Mucosa of stomach (tissue), 1 donor: ENCODE results near the gene BAHCC1.
A peak's percentile ranks its signal among the peaks of the same experiment; 100 is the strongest.
"Not testable (repeated sequence)": the region's sequence is repeated elsewhere in the genome, so short reads cannot be mapped to it uniquely, and the experiment has no call there.

Experiments
- H3K27me3 ChIP-seq: one replicate; pipeline ENCODE4 v1.7.0; 2013; ENCODE audit warnings: mild to moderate bottlenecking, low read length; ENCODE audit not compliant: control insufficient read depth, insufficient read depth
- H3K36me3 ChIP-seq: one replicate; pipeline ENCODE4 v1.7.0; 2013; ENCODE audit warnings: low read length; ENCODE audit not compliant: control insufficient read depth, insufficient read depth
- H3K4me1 ChIP-seq: one replicate; pipeline ENCODE4 v1.7.0; 2013; ENCODE audit warnings: mild to moderate bottlenecking, low read length; ENCODE audit not compliant: control insufficient read depth, insufficient read depth
- H3K4me3 ChIP-seq: one replicate; pipeline ENCODE4 v1.7.0; 2013; ENCODE audit warnings: low read length
- H3K9ac ChIP-seq: one replicate; pipeline ENCODE4 v1.7.0; 2013; ENCODE audit warnings: mild to moderate bottlenecking, low read length, moderate library complexity
- H3K9me3 ChIP-seq: one replicate; pipeline ENCODE4 v1.7.0; 2013; ENCODE audit warnings: mild to moderate bottlenecking, low read length, moderate library complexity; ENCODE audit not compliant: control insufficient read depth
- donor health status: Pancreatic carcinoma.

The BAHCC1 gene

DNA sequence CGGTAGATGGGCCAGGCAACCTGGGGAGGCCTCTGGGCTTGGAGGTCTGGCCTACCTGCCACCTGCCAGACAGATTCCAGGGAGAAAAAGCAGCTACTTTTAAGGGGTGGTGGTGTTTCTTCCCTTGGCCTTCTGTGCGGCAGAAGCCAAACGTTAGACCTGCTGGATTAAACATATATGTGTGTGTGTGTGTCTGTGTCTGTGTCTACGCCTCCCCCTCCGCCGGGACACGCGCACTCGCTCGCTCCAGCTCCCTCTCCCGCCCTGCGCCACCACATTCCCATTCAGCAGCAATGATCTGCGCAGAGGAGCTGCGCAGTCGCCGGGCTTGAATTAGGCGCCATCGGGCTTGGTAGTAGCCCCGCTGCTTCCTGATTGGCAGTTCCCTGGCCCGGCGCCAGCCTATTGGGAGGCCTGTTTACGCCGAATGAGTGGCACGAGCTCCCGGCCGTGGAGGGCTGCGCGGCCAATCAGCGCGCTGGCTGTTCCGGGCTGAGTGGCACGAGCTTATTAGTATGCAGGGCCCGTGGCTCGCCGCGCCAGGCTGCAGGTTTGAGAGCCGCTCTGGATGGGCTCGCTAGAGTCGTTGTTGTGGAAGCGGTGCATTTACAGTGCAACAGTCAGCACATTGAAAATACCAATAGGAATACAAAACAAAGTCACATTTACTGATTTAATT lies at the start of gene BAHCC1:
Gene BAHCC1, plus strand, starts transcription at position 537 of the 679 bp plus-strand sequence. CDS start 4,283 bp downstream, outside the sequence.
- Histone ChIP-seq H3K9ac (peak within 1 kb of the TSS; percentile 93), H3K4me3 (peak within 1 kb of the TSS; percentile 74), H3K36me3 (no peaks in the 10 kb centered on the region), H3K9me3 (no peaks in the 10 kb centered on the region), H3K4me1 (peaks cover 43% of the 10 kb centered on the region), H3K27me3 (no peaks in the 10 kb centered on the region)

DNA sequence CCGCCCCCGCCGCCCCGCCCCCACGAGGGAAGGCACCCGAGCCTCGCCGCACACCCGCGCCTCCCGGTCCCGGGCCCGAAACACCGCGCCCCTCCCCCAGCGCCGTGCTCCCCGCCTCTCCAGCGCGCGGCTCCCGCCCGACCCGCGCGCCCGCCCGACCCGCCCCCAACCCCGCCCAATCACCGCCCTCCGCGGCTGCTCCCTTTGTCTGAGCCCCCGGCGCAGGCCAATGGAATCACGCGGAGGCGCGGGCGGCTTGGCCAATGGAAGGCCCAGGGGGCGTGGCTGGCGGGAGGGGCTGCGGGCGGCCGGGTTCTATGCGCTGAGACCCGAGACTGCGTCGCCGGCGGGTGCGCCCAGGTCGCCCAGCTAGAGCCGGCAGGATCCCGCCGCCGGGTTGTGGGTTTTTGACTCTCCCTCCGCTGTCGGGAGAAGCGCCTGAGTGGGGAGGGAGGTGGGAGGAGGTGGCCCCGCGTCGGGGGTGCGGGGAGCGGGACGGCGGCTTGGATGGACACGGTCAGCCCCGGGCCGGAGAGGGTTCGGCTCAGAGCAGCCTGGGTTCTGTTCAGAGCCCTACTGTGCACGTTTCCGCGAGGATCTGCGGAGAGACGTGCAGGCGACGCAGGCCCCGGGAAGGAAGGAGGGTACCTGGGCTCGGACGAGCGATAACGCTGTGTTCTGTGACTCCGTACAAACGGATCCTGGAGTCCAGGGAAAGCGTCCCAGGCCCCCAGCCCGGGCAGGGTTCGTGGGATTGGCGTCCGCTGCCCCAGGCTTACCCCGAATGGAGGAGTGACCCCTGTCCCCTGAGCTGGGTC lies 49.0 kb upstream of the BAHCC1 start:
- Histone ChIP-seq H3K9ac (peak overlapping the region; percentile 77), H3K27me3 (peaks cover 15% of the 10 kb centered on the region), H3K9me3 (no peaks in the 10 kb centered on the region), H3K4me1 (peaks cover 27% of the 10 kb centered on the region), H3K4me3 (peak overlapping the region; percentile 41), H3K36me3 (no peaks in the 10 kb centered on the region)

DNA sequence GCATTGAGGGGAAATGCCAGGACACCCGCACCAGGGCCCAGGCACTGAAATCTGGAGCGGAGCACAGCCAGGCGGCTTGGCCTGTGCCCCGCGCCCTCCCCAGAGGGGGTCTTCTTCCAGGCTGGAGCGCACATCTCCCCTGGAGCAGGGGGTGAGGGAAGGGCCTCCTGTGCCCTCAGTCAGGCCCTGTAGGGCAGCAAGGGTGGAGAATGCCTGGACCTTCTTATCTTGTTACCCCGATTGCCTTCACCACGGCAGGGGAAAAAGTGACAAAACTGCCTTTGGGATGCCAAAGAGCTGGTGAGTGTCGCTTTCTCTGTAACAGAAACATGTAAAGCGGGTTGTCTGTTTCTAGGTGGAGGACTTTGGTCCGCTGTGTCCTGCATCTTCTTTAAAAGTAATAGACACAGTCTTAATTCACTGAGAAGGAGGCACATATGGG lies 48.3 kb upstream of the BAHCC1 start:
- H3K4me3 ChIP-seq, result peak overlapping the region; percentile 41
- peak overlapping the region; percentile 77 for H3K9ac ChIP-seq
- H3K36me3 ChIP-seq, result no peaks in the 10 kb centered on the region
- H3K27me3 ChIP-seq, result peaks cover 15% of the 10 kb centered on the region
- H3K9me3 ChIP-seq, result no peaks in the 10 kb centered on the region
- peaks cover 25% of the 10 kb centered on the region for H3K4me1 ChIP-seq

DNA sequence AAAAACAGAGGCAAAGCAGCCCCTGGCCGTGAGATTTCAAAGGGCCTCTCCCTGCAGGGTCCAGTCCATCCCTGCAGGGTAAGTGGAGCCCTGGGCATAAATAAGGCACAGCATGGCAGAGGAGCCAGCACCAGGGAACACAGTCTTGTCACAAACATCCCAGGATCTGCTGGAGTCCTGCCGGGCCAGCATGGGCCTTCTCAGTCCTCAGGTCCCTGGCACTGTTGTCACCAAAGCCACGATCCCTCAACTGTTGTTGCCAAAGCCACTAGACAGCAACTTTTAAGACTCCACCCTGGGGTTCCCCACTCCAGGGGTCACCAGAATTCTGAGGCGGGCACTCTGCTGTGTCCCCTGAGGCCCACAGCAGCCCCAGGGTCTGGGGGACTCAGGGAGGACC lies 47.8 kb upstream of the BAHCC1 start:
- Histone ChIP-seq H3K36me3 (no peaks in the 10 kb centered on the region), H3K9ac (no peak overlapping the region), H3K4me3 (no peak overlapping the region), H3K4me1 (peaks cover 25% of the 10 kb centered on the region), H3K27me3 (peaks cover 12% of the 10 kb centered on the region), H3K9me3 (no peaks in the 10 kb centered on the region)

DNA sequence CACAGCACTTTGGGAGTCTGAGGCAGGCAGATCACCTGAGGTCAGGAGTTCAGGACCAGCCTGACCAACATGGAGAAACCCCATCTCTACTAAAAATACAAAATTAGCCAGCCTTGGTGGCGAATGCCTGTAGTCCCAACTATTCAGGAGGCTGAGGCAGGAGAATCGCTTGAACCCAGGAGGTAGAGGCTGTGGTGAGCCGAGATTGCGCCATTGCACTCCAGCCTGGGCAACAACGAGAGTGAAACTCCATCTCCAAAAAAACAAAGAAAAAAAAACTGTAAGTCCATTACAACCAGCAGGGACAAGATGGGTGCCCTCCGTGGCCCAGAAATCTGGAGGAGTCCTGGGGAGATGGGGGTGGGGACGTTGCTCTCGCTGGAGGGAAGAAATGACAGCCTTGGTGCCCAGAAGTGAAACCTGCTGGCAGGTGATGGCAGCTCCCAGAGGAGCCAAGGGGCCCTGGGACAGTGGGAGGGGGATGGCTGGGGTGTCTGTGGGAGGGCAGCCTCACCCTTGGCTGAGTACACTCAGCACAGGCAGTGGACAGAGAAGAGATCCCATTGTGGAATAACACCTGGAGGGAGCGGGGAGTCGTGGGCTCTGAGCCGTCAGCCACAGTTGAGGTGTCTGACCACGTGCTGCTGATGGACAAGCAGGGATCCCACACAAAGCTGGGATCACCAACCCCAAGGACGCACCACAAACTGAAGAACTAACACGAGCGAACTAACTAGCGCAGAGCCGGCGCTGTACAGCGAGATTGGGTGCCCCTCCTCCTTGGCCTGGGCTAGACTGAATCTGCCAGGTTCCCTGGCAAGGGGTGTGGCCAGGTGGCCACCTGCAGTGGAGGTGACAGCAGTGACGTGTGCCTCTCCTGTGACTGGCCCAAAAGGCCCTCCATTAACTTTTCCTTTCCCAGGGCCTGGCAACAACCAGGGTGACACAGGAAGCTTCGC lies 46.9 kb upstream of the BAHCC1 start:
- no peaks in the 10 kb centered on the region for H3K36me3 ChIP-seq
- H3K4me3 ChIP-seq, result no peak overlapping the region
- peaks cover 12% of the 10 kb centered on the region for H3K27me3 ChIP-seq
- H3K9ac ChIP-seq, result no peak overlapping the region
- no peaks in the 10 kb centered on the region for H3K9me3 ChIP-seq
- peaks cover 25% of the 10 kb centered on the region for H3K4me1 ChIP-seq

DNA sequence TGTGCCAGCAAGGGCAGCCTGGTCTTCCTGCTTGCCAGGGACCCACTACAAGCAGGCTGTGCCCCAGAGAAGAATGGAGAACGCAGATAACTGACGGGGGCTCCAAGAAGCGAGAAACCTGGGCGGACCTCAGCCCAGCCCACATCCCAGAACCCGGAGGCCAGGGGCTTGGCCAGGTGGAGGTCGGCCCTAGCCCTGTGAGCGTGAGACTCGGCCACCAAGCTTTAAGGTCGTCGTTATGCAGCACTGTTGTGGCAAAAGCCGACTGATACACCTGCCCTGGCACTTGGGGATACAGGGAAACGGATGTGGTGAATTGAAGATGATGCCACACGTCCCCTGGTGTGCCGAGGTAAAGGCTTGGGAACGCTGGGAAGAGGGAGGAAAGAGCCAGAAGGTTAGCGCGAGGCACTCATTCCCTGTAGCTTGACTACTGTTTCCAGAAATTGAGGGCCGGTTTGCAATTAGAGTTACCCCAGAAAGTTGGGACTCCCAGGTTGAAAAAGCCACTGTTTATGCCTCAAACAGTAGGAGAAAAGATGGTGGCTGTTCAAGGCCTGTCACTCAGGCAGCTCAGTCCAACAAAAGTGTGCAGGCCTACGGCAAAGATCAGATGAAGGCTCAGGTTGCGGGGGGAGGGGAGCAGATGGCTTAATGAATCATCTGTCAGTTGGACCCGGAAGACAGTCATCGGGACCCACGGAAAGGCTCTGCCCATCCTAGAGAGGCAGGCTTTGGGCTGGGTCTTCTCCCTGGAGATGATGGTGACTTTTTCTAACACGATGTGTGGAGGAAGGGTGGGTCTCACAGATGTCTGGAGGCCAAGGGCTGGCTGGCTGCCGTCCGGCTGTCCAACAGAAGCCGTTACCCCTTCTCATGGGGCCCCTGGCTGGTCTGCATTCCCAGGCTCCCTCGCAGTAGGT lies 45.6 kb upstream of the BAHCC1 start:
- no peak overlapping the region for H3K9ac ChIP-seq
- no peak overlapping the region for H3K4me3 ChIP-seq
- H3K36me3 ChIP-seq, result no peaks in the 10 kb centered on the region
- peaks cover 8% of the 10 kb centered on the region for H3K27me3 ChIP-seq
- H3K9me3 ChIP-seq, result no peaks in the 10 kb centered on the region
- peaks cover 25% of the 10 kb centered on the region for H3K4me1 ChIP-seq

DNA sequence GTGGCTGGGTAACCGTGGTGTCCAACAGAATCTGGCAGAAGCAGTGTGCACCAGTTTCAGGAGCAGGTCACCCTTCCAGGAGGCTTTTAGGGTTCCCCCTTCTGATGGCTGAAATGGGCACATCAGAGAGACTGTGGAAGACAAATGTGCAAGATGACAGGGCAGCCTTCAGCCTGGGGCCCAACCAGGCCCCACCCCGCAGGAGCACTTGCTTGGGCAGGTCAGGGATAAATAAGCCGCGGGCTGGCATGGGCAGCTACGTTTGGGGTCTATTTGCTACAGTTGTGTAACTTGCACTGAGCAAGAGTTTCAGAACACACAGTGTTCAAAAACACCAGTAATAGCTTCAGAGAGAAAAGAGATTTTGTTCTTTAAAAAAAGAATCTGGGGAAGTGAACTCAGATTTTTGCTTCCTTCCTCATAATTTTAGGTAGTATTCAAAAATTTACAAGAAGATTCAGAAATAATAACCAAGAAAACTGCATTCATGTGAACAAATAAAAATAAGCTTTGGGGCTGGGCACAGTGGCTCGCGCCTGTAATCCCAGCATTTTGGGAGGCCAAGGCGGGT lies 44.9 kb upstream of the BAHCC1 start:
- peaks cover 25% of the 10 kb centered on the region for H3K4me1 ChIP-seq
- H3K9me3 ChIP-seq, result no peaks in the 10 kb centered on the region
- no peak overlapping the region for H3K4me3 ChIP-seq
- H3K36me3 ChIP-seq, result no peaks in the 10 kb centered on the region
- H3K27me3 ChIP-seq, result peaks cover 8% of the 10 kb centered on the region
- H3K9ac ChIP-seq, result no peak overlapping the region

DNA sequence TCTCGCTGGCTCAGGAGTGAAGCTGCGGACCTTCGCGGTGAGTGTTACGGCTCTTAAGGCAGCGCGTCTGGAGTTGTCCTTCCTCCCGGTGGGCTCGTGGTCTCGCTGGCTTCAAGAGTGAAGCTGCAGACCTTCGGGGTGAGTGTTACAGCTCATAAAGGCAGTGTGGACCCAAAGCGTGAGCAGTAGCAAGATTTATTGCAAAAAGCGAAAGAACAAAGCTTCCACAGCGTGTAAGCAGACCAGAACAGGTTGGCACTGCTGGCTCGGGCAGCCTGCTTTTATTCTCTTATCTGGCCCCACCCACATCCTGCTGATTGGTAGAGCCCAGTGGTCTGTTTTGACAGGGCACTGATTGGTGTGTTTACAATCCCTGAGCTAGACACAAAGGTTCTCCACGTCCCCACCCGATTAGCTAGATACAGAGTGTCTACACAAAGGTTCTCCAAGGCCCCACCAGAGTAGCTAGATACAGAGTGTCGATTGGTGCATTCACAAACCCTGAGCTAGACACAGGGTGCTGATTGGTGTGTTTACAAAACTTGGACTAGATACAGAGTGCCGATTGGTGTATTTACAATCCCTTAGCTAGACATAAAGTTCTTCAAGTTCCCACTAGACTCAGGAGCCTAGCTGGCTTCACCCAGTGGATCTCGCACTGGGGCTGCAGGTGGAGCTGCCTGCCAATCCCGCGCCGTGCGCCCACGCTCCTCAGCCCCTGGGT lies 43.8 kb upstream of the BAHCC1 start:
- not testable (repeated sequence) for H3K4me3 ChIP-seq, H3K9me3 ChIP-seq, H3K36me3 ChIP-seq, H3K9ac ChIP-seq, H3K27me3 ChIP-seq
- H3K4me1 ChIP-seq, result peaks cover 24% of the 10 kb centered on the region

DNA sequence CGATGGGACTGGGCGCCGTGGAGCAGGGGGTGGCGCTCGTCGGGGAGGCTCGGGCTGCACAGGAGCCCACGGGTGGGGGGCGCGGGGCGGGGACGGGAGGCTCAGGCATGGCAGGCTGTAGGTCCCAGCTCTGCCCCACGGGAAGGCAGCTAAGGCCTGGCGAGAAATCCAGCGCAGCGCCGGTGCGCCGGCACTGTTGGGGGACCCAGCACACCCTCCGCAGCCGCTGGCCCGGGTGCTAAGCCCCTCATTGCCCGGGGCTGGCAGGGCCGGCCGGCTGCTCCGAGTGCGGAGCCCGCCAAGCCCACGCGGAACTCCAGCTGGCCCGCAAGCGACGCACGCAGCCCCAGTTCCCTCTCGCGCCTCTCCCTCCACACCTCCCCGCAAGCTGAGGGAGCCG lies 43.2 kb upstream of the BAHCC1 start:
- not testable (repeated sequence) for H3K27me3 ChIP-seq, H3K9me3 ChIP-seq, H3K36me3 ChIP-seq, H3K9ac ChIP-seq, H3K4me3 ChIP-seq
- peaks cover 18% of the 10 kb centered on the region for H3K4me1 ChIP-seq

DNA sequence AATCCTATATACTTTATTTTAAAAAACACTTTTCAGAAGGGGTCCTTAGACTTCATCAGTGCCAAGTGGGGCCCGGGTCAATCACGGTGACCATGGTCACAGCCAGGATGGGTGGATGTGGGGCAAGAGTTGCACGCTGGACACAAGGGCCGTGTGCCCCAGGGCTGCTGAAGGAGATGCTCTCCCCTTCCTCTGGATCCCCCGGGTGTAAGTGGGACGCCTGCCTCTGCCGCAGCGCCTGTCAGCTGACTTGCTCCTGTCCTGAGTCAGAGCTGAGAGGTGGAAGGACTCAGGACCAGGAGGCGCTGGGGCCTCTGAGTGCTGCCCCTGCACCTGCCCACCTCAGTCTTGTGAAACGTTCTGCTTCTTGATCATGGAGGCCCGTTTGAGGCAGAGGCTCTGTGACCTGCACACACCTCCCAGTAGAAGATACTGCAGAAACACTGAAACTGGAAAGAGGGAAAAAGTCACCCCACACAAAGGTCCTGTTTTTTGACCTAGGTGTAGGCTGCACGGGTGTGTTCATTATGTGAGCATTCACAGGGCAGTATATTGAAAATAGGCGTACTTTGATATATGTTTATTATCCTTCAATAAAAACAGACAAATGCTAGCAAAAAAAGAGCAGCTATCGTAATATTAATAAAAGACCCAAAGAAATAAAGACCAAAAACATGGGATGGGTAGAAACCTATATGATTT lies 40.9 kb upstream of the BAHCC1 start:
- H3K36me3 ChIP-seq, result no peaks in the 10 kb centered on the region
- H3K4me1 ChIP-seq, result no peaks in the 10 kb centered on the region
- no peak overlapping the region for H3K9ac ChIP-seq
- H3K9me3 ChIP-seq, result no peaks in the 10 kb centered on the region
- H3K27me3 ChIP-seq, result no peaks in the 10 kb centered on the region
- no peak overlapping the region for H3K4me3 ChIP-seq
